Mucosa of stomach (tissue), 1 donor: ENCODE data around the gene RPS5.
A peak's percentile ranks its signal among the peaks of the same experiment; 100 is the strongest.
"Not testable (repeated sequence)": the region's sequence is repeated elsewhere in the genome, so short reads cannot be mapped to it uniquely, and the experiment has no call there.

Experiments
- H3K27me3 ChIP-seq: one replicate; pipeline ENCODE4 v1.7.0; 2013; ENCODE audit warnings: mild to moderate bottlenecking, low read length; ENCODE audit not compliant: control insufficient read depth, insufficient read depth
- H3K36me3 ChIP-seq: one replicate; pipeline ENCODE4 v1.7.0; 2013; ENCODE audit warnings: low read length; ENCODE audit not compliant: control insufficient read depth, insufficient read depth
- H3K4me1 ChIP-seq: one replicate; pipeline ENCODE4 v1.7.0; 2013; ENCODE audit warnings: mild to moderate bottlenecking, low read length; ENCODE audit not compliant: control insufficient read depth, insufficient read depth
- H3K4me3 ChIP-seq: one replicate; pipeline ENCODE4 v1.7.0; 2013; ENCODE audit warnings: low read length
- H3K9ac ChIP-seq: one replicate; pipeline ENCODE4 v1.7.0; 2013; ENCODE audit warnings: mild to moderate bottlenecking, low read length, moderate library complexity
- H3K9me3 ChIP-seq: one replicate; pipeline ENCODE4 v1.7.0; 2013; ENCODE audit warnings: mild to moderate bottlenecking, low read length, moderate library complexity; ENCODE audit not compliant: control insufficient read depth
- donor health status: Pancreatic carcinoma.

Gene RPS5

GRCh38 chr19:58403920-58404478, 16.9 kb downstream of the RPS5 start:
- not testable (repeated sequence) for H3K27me3 ChIP-seq, H3K36me3 ChIP-seq, H3K9ac ChIP-seq, H3K9me3 ChIP-seq, H3K4me3 ChIP-seq
- H3K4me1 ChIP-seq: peaks cover 24% of the 10 kb centered on the region

GRCh38 chr19:58406818-58407657, 20.0 kb downstream of the RPS5 start:
- Histone ChIP-seq H3K9me3 (no peaks in the 10 kb centered on the region), H3K4me3 (peak overlapping the region; percentile 74), H3K9ac (peak overlapping the region; percentile 76), H3K36me3 (no peaks in the 10 kb centered on the region), H3K27me3 (no peaks in the 10 kb centered on the region), H3K4me1 (peaks cover 24% of the 10 kb centered on the region)

DNA sequence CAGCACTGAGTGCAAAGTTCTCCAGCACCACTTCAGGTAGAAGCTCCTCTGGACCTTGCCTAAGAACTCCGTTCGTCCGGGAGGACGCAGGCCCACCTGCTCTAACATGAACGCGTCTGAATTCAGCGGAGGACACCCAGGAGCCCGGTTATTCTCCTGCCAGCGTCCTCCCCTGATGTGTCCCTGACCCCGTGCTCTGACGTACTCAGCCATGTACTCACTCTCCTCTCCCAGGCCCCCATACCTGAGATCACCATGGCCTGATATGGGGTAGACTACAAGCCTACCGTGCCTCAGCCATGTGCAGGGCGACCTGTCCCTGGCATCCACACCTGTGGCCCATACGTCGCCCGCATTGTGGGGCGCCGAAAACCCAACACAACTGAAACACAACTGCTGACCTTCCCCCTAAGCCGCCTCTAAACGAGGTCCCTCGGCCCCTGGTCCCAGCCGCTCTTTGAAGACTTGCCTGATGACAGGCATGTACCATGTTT, 20.6 kb downstream of the RPS5 start:
- H3K4me1 ChIP-seq: peaks cover 22% of the 10 kb centered on the region
- H3K4me3 ChIP-seq: peak overlapping the region; percentile 74
- no peaks in the 10 kb centered on the region for H3K9me3 ChIP-seq
- peak overlapping the region; percentile 76 for H3K9ac ChIP-seq
- no peaks in the 10 kb centered on the region for H3K27me3 ChIP-seq
- no peaks in the 10 kb centered on the region for H3K36me3 ChIP-seq

- Histone ChIP-seq H3K4me3 (peak within 1 kb of the TSS; percentile 74), H3K4me1 (peaks cover 22% of the 10 kb centered on the region), H3K27me3 (no peaks in the 10 kb centered on the region), H3K9me3 (no peaks in the 10 kb centered on the region), H3K36me3 (no peaks in the 10 kb centered on the region), H3K9ac (peak within 1 kb of the TSS; percentile 76)
Measured at GRCh38 chr19:58408152-58409009, 21.3 kb downstream of the RPS5 start, which contains the start of gene ZNF584. ZNF584 (plus strand) TSS chr19:58408649; CDS start chr19:58409148, 499 bp downstream.

- peak overlapping the region; percentile 76 for H3K9ac ChIP-seq
- H3K27me3 ChIP-seq: no peaks in the 10 kb centered on the region
- H3K4me1 ChIP-seq: peaks cover 22% of the 10 kb centered on the region
- no peaks in the 10 kb centered on the region for H3K9me3 ChIP-seq
- peak overlapping the region; percentile 74 for H3K4me3 ChIP-seq
- H3K36me3 ChIP-seq: no peaks in the 10 kb centered on the region
Measured at GRCh38 chr19:58409010-58409790, 22.1 kb downstream of the RPS5 start.

DNA sequence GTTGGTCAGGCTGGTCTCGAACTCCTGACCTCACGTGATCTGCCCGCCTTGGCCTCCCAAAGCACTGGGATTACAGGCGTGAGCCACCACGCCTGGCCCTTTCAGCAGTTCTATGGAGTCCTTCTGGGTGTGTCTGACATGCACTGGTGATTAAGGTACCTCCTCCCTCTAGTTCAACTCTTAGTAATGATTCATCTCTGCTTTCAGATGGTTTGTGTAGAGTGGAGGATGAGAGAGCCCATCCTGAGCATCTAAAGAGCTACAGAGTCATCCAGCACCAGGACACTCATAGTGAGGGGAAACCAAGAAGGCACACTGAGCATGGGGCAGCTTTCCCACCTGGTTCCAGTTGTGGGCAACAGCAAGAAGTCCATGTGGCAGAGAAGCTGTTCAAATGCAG, 29.5 kb downstream of the RPS5 start:
- Histone ChIP-seq H3K27me3 (no peaks in the 10 kb centered on the region), H3K9ac (no peak overlapping the region), H3K4me1 (no peaks in the 10 kb centered on the region), H3K36me3 (peaks cover 11% of the 10 kb centered on the region), H3K9me3 (no peaks in the 10 kb centered on the region), H3K4me3 (no peak overlapping the region)

- H3K27me3 ChIP-seq: no peaks in the 10 kb centered on the region
- H3K9me3 ChIP-seq: no peaks in the 10 kb centered on the region
- no peak overlapping the region for H3K9ac ChIP-seq
- H3K4me3 ChIP-seq: no peak overlapping the region
- no peaks in the 10 kb centered on the region for H3K4me1 ChIP-seq
- H3K36me3 ChIP-seq: peaks cover 11% of the 10 kb centered on the region
Measured at GRCh38 chr19:58417071-58417470, 30.0 kb downstream of the RPS5 start.

DNA sequence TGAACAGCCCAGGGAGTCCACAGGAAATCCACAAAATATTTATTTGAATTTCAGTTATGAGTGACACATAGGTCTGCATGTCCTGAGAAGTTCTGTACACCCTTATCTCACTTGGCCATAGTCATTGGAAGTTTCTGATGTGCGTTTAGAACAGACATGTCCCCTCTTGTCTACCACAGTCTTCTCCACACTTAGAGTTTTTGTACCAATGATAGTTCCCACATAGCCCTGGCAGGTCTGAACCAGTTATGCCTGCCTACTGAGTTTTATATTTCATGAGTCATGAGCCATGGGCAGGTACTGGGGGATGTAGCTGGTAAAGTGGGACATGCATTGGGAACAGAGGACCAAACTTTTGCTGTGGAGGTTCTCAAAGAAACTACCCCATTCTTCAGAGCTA, 41.5 kb downstream of the RPS5 start:
- Histone ChIP-seq H3K9me3 (peaks cover 28% of the 10 kb centered on the region), H3K4me1 (no peaks in the 10 kb centered on the region), H3K36me3 (peaks cover 10% of the 10 kb centered on the region), H3K9ac (no peak overlapping the region), H3K4me3 (no peak overlapping the region), H3K27me3 (no peaks in the 10 kb centered on the region)

DNA sequence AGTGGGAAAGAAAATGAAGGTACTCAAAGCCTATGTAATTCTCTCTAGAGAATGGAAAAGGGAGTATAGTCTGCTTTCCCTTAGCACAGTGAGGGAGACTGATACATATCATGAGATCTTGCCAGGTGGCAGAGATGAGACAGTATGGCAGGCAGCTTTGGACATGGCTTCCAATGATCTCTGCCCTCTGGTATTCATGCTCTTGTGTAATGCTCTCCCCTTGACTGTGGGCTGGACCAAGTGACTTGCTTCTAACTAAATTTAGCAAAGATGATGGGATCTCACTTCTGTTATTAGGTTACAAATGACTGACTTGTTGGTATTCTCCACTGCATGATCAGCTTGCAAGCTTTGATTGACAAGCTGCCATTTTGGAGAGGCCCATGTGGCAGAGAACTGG, 42.7 kb downstream of the RPS5 start:
- no peaks in the 10 kb centered on the region for H3K4me1 ChIP-seq
- H3K4me3 ChIP-seq: no peak overlapping the region
- H3K27me3 ChIP-seq: no peaks in the 10 kb centered on the region
- peaks cover 22% of the 10 kb centered on the region for H3K36me3 ChIP-seq
- H3K9me3 ChIP-seq: peaks cover 39% of the 10 kb centered on the region
- no peak overlapping the region for H3K9ac ChIP-seq

- Histone ChIP-seq H3K4me3 (peak overlapping the region; percentile 28), H3K36me3 (peaks cover 27% of the 10 kb centered on the region), H3K9ac (no peak overlapping the region), H3K27me3 (no peaks in the 10 kb centered on the region), H3K4me1 (no peaks in the 10 kb centered on the region), H3K9me3 (peaks cover 55% of the 10 kb centered on the region)
Measured at GRCh38 chr19:58434217-58434616, 47.1 kb downstream of the RPS5 start.
